Stimulated activated CD4-positive, alpha-beta T cell treated with anti-CD3 and anti-CD28 coated beads, Interleukin-12 subunit alpha, Interleukin-12 subunit beta, amount 100 ng/mL, for 4 hours (primary cell): ENCODE results near the gene SHISAL1.

Source experiments
- DNase-seq: peaks from one replicate; pipeline ENCODE4 v3.0.0-alpha.2; 2020

SHISAL1 gene

DNA sequence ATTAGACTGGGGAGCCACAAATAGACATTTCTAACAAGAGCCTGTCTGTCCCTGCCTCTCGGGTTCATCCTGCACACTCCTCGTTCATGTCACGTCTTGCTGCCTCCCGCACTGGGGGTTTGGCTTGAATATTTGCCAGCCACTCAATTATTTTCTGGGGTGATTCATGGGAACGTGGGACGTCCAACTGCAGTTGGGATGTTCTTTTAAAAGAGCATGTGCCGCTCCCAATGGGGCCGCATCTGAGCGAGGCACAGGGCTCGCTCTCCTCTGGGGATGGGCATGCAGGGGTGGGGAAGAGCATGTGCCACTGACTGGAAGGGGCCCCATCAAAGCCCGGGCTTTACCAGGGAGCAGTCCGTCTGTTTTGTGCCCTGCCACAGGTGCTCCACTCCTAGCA lies 88.6 kb downstream of the SHISAL1 start:
- no peak for DNase-seq

DNA sequence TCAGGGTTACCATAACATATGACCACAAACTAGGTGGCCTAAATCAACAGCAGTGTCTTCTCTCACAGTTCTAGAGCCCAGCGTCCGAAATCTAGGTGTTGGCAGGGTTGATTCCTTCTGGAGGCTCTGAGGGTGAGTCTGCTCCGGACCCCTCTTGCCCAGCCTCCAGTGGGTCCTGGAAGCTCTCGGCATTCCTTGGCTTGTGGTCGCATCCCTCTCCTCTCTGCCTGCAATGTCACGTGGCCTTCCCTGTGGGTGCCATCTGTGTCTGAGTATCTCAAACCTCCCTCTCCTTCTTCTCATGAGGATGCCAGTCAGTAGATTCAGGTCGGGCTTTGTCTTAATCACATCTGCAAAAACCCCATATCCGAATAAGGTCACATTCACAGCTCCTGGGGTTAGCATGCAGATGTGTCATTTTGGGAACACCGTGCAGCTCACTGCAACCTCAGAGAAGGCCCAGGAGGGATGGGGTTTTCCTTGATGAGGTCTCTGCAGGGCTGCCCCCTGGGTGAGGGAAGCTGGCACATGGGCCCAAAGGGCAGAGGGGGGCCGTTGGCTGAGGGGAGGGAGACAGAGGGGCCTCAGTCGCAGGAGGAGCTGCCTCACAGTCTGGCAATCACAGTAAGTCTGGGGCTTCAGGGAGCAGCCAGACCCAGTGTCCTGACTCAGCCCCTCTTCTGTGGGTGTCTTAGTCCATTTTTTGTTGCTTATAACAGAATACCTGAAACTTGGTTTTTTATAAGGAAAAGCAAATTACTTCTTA lies 90.9 kb downstream of the SHISAL1 start:
- DNase-seq = no peak

DNA sequence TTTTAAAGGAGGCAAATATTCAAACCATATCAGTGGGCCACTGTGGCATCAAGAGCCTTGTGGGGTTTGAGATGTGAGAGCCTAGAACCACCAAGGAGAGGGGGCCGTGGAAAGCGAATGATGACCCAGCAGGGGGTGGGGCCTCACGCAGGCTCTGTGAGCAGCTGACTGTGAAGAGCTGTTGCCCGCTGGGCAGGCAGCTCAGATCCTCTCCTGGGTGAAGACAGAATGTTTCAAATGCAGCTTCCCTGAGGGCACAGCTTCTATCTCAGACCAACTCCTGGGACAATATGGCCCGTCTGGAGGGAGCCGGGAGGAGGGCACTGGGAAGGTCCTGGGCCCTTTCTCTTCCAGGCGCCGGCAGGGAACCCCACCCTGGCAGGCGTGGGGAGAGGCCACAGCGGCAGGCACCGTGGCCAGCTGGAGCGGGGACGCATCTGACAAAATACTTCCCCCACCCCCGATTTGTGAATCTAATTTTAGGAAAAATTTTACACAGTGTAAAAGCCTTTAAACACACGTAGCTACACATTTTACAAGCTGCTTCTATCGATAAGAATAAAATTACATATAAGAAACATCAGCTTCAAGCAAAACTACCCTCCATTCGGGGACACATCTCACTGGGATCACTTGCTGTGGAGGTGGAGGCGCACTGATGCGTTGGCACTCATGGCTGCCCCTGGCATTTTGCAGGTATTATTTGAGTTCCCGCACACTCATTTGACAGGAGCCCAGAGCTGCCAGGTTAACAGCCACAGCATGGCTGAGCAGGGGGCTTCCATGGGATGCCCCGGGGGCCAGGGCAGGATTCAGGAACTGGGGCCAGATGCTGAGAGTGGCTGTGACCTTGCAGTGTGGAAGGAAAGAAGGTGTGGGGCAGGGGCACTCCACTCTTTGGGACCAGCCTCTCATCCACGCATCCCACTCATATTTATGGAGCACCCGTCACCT lies 91.7 kb downstream of the SHISAL1 start:
- DNase-seq = no peak

DNA sequence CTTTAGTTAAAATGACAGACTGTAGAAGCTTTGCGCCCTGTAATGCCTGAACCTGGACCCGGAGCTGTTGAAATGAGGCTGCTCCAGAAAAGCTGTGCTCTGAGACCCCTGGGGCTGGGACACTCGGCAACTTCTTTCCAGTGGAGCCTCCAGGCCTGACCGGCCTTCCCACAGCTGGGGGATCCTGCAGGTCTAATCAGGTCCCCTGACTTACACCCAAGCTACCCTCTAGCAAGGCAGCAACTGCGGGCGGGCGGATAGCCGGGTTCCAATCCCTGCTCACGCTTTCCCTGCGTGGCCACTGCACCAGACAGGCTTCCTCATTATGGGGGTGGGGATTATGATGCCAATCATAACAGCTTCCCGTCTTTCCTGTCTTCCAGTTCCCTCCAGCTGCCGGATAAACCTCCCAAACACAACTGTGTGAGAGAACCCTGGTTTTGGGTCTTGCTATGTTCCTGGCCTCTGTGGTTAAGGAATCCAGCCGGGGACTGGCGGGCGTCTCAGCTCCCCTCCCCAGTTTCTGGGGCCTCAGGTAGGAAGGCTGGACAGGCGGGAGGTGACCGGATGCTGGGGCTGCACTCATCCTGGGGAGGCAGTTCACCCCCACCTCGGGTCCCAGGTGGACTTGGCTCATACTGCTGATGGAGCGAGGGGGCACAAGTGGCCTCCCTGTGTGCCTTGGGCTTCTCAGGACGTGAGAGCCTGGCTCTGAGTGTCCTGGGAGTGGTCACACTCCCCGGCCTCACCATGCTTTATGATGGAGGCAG lies 93.5 kb downstream of the SHISAL1 start:
- DNase-seq = no peak

DNA sequence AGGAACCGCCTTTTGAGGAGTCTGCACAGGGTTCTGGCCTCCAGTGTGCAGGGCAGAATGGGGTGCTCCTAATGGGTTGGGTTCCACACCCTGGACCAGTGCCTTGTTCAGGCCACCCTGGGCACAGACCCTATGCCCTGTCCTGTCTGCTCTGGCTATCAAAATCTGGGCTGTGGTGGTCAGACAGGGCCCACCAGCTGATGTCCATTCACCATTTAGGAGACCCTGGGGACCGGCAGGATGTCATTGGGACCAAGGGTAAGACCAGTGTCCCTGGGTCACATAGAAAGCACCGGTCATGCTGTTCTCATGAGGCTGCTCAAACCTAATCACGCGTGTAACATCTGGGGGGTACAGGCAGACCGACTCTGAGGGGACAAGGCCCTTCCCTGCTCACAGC lies 94.7 kb downstream of the SHISAL1 start:
- DNase-seq = no peak

DNA sequence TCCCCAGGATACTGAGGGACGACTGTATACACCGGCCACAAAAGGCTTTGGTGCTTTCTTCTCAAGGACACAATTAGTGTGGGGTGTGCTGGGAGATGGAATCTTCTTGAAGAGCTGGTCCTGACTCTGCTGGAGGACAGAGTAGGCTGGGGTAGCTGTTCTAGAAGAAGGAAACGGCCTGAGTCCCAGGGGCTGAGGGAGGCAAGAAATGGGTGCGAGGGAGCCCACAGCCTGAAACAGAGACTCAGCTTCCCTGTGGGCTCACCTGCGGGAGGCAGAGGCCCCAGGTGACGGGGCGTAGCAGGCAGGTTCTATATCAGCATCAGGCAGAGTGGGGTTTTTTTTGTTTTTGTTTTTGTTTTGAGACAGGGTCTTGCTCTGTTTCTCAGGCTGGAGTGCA lies 95.4 kb downstream of the SHISAL1 start:
- DNase-seq = no peak

DNA sequence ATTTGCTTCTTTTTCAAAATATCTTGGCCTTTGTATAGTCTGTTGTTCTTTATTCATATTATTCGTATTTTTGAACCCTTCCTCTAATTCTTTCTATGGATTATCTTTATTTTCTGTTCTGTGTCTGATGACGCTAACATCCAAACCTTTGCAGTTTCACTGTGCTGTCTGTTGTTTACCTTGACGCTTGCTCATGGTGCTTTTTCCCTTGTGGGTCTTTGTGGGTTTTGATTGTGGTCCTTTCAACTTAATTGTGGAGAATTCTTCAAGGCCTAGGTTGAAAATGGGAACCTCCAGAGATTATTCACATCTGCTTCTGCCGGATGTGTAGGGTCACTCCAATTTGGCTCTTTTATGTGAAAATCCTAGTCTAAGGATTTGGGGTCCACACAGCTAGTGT lies 97.5 kb downstream of the SHISAL1 start:
- DNase-seq = no peak

DNA sequence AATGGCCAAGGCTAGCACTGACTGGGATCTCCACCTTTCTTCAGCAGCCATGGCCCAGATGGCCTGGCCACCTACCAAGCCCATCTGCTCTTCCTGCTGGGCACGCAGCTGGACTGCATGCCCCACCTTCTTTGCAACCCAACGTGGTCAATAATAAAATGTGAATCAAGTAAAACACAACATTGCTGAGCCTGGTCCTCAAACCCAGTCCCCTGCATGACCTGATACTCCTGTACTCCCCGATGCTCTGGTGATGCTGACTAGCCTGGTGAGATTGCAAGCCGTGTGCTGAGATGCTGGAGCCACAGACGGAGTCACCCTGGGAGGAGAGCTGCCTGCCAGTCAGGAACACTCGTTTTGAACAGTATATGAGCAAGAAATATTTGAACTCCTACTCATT lies 98.0 kb downstream of the SHISAL1 start:
- no peak for DNase-seq

DNA sequence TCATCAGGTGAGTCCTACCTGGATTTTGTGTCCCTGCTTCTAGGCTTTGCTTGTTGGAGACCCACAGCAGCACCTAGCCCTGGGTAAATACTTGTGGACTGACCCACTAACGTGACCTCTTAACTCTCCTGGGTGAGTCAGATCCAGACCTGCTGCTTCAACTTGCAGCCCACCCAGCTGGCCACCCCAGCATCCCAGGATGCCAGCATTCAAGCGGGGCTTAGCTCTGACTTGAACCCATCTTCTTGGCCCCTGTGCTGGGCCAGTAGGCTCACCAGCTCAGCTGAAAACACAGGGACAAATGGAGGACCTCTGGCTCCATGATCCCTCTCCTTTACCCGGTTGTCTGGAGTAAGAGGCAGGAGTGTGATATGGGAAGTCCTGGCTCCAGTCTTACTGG lies 98.6 kb downstream of the SHISAL1 start:
- DNase-seq = no peak

DNA sequence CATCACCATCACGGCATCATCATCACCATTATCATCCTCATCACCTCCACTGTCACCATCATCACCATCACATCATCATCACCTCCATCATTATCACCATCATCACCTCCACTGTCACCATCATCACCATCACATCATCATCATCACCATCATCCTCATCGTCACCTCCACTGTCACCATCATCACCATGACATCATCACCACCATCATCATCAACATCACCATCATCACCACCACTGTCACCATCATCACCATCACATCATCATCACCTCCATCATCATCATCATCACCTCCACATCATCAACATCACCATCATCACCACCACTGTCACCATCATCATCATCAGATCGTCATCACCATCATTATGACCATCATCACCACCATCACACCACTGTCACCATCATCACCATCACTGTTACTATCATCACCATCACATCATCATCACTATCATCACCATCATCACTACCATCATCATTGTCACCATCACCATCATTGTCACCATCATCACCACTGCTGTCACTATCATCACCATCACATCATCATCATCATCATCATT lies 99.2 kb downstream of the SHISAL1 start:
- no peak for DNase-seq

DNA sequence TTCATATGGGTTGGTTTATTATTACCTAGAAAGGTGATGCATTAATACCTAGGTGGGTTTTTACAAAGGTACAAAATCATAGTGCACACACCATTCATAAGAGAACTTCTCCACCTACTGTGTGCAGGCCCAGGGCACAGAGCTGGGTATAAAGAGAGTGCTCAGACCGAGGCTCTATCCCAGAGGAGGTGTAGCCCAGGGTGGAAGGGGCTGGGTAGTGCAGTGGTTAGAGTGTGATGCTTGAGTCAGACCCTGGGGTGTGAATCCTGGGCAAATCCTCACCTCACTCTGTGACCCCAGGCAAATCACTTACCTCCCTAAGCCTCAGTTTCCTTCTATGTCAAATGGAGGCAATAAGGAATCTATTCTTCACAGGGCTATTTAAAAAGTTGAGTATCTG lies 99.8 kb downstream of the SHISAL1 start:
- DNase-seq = no peak

DNA sequence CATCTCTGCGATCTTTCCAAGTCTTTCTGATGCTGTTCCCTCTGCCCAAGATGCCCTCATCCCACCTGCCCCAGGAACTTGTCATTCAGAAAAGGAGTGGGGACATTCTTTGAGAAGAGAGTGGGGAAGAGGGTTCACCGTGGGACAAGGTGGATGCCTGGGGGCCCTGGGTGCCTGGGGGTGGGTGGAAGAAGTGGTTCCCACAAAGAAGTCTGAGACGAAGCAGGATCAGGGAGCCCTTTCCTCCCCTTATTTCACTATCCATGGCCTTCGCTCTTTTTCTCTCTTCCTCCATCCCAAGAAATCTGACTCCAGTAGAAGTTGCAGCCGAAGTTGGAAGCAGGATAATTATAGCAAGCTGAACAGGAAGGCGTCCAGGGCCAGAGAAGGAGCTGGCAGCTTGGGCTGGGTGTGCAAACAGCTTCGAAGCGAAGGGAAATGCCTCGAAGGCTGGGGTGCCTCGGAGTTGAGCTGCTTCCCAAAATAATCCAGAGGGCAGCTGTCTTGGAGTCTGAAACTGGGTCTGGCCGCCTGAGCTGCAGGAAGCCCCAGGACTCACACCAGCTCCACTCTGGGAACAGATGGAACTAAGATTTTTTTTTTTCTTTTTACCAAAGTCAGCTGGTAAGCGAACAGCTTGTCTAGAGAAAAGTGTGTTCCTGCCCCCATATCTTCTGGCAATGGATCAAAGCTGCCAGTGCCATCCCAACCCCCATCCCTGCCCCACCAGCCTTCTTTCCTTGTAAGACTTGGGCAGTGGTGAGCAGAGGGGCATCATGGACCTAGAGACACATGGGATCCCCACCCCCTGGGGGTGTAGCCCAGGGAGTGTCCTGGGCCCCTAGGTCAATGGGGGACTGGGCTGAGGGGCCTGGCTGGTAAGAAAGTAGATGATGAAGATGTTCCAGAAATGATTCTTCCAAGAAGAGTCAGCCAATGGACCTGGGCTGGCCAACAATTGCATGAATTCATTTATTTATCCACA lies 100.5 kb downstream of the SHISAL1 start:
- no peak for DNase-seq

DNA sequence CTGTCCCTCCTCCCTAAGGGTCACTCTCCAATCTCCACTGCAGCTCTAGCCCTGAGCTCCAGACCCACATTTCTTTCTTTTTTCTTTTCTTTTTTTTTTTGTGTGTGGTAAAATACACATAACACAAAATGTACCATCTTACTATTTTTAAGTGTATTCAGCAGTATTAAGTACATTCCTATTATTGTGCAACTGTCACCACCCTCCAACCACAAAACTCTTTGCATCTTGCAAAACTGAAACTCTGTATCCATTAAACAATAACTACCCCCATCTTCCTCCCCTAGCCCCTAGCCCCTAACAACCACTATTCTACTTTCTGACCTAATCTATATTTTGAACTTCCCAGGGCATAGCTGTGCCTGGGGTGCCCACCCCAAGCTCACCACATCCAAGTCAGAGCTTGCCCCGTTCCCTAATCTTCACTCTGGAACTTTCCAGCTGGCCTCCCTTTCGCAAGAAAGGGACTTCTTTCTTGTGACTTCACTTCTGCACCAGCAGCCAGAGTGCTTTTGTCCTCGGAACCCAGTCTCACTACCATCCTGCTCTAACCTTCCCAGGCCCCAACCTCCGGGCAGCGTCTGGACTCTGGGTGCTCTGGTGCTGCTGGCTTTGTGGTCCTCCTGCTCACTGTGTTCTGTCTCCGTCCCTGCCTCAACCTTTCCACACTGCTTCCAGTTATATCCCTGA lies 101.3 kb downstream of the SHISAL1 start:
- no peak for DNase-seq

DNA sequence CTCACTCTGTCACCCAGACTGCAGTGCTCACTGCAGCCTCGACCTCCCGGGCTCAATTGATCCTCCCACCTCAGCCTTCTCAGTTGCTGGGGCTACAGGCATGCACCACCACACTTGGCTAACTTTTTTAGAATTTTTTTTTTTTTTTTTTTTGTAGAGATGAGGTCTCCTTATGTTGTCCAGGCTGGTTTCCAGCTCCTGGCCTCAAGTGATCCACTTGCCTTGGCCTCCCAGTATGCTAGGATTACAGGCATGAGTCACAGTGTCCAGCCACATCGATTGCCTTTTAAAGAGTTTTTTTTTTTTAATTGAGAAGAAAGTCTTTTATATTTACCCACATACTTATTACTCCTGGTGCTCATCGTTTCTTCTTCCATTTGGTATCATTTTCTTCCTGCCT lies 102.0 kb downstream of the SHISAL1 start:
- no peak for DNase-seq

DNA sequence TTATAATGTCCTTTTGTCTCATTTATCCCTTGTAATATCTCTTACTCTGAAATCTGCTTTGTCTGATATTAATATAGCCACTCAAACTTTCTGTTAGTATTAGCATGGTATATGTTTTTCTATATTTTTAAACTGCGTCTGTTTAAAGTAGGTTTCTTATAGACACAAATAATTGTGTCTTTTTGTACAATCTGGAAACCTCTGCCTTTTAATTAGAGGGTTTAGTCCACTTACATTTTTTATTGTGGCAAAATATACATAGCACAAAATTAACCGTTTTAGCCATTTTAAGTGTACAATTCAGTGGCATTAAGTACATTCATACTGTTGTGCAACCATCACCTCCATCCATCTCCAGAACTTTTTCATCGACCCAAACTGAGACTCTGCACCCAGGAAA lies 103.4 kb downstream of the SHISAL1 start:
- DNase-seq = no peak

DNA sequence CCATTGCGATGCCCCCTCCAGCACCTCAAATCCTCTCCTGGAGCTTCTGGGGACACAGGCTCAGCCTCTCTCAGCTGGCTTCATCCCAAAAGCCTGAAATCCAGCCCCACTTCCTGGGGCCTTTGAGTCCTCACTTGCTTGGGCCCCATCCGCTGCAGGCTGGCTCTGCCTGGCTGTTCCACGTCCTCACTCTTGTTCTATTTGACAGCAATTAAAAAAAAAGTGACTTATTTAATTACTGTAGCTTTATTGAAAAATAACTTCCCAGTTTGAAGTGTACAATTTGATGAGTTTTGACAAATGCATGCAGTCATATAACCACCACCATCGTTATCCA lies 104.8 kb downstream of the SHISAL1 start:
- DNase-seq = no peak

DNA sequence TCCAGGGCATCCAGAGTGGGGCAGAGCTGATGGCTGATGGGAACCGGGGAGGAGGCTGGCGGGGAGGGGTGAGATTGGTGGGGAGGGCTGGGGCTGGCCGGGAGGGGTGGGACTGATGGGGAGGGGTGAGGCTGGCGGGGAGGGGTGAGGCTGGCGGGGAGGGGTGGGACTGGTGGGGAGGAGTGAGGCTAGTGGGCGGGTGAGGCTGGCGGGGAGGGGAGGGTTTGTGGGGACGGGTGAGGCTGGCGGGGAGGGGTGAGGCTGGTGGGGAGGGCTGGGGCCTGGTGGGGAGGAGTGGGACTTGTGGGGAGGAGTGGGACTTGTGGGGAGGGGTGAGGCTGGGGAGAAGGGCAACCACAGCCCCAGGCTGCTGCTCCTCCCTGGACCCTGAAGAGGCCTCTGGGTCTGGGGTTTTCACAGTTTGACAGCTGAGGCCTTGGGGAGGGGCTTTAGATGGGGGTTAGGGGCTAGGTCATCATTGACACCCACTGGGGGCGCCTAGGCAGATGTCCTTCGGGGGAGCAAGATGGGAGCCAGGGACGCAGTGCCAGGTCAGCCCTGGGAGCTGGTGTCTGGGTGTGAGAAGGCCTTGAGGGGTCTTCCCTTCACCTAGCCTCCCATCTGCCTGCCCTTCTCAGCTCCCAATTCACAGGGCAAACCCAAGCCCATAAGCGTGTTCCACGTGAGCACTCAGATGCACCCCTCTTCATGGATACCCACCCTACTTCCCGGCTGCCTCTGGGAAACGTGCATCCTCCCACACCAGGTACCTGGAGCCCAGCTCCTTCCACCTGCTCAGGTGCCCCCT lies 105.4 kb downstream of the SHISAL1 start:
- no peak for DNase-seq

DNA sequence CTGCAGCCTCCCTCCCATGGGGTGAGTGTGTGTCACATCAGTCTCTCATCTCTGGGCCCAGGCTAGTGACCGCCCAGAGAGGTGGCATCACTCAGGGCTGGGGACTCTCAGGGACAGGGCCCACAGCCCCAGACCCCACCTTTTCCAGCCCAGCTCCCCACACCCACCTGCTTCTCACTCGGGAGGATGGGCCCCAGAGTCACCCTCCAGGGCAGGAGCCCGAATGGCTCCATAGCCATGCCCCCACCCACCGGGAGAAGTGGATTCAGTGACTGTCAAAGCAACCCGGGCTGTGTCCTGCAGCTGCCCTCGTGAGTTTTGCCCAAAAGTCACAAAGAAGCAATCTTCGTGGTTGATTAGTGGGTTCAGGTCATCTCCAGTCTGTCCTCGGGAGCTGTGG lies 106.1 kb downstream of the SHISAL1 start:
- DNase-seq = no peak

DNA sequence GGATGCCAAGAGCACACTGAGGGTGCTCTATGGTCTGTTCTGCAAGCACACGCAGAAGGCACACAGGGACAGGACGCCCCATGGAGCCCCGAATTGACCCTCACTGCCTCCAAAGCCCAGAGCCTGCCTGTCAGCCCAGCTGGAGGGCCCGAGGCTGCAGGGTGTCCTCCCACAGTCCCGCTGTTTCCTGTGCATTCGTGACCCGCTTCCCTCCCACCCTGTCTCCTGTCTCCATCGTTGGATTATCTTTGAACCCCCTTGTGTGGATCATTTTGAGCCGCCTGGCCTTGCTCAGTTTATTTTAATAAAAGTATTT lies 106.5 kb downstream of the SHISAL1 start:
- DNase-seq = no peak

DNA sequence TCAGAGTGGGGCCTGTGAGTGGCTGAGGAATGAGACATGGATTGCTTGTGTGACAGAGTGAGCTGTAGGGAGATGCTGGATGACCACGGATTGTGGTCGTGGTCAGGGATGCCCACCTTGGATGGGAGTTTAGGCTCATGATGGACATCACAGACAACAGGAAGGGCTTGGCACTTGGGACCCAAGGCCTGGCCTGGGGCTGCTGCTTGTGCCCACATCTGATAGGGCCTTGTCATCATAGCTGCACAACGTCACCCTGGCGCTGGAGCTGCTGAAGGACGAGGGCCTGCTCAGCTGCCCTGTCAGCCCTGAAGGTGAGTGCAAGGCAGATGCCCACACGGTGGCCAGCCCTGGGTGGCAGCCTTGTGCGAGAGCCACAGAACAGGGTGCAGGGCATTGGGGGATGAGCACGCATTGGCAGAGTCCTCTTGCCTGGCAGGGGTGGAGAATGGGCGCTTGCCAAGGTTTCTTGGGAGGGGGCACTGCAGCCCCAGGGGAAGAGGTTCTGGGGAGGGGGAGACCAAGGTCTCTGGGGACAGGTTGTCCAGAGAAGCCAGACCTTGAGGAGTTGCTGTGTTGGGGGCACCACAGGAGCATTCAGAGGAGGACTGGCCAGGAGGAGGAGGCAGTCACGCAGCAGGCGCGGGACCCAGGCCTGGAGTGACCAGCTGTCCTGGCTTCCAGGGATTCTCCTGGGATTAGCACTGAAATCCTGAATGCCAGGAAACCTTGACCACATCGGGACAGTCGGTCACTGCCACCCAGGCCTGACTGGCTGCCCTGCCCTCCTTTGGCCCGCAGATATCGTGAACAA lies 107.0 kb downstream of the SHISAL1 start:
- no peak for DNase-seq
